ENCODE measurements around the gene ITGB2. TPM values are rescaled to one million over a fixed set of nuclear protein-coding genes. Genes with fewer than 3 reads are reported as not detected.

ITGB2 gene
- total and polyA plus RNA-seq, 8 donors = 7.7 to 404 (median 11.2) TPM

DNA sequence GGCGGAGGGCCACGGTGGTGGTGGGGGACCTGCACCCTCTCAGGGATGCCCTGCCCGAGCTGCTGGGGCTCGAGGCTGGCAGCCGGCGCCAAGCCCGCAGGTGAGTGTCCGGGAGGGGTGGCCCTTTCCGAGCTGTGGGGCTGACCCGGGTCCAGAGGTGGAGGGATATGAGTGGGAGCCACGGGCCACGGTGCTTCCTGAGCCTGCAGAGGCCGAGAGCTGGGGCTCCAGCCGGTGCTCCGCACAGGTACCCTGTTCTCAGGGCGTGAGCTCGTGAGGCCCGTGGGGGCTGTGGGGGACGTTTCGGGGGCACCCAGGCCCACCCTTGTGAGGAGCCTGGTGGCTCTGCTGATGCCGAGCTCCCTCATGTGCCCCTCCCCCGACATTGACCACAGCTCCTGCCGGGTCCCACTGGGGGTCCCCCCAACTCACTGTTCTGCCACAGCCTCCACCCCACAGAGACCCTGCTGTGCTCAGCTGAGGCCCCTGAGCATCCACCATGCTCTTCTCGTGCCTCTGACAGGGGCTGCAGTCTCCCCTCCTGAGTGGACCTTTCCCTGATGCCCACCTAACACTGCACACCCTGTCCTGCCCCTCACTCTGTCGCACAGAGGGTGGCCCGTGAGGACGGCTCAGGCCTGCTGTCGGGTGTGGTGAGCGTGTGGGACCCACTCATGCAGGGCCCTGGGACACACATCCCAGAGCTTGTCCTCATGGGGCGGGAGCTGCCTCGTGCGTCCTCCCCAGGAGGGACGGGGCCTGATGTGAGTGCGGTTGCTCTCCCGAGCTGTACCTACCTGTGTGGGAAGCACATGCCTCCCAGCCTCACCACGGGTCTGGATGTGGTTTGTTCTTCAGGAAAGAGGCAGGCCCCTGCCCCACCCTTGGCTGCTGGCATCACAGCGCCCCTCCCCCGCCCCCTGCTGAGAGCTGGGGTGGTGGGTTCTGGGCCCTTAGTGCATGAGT is 46.7 kb upstream of the ITGB2 start:
- no peak for ATAC-seq

DNA sequence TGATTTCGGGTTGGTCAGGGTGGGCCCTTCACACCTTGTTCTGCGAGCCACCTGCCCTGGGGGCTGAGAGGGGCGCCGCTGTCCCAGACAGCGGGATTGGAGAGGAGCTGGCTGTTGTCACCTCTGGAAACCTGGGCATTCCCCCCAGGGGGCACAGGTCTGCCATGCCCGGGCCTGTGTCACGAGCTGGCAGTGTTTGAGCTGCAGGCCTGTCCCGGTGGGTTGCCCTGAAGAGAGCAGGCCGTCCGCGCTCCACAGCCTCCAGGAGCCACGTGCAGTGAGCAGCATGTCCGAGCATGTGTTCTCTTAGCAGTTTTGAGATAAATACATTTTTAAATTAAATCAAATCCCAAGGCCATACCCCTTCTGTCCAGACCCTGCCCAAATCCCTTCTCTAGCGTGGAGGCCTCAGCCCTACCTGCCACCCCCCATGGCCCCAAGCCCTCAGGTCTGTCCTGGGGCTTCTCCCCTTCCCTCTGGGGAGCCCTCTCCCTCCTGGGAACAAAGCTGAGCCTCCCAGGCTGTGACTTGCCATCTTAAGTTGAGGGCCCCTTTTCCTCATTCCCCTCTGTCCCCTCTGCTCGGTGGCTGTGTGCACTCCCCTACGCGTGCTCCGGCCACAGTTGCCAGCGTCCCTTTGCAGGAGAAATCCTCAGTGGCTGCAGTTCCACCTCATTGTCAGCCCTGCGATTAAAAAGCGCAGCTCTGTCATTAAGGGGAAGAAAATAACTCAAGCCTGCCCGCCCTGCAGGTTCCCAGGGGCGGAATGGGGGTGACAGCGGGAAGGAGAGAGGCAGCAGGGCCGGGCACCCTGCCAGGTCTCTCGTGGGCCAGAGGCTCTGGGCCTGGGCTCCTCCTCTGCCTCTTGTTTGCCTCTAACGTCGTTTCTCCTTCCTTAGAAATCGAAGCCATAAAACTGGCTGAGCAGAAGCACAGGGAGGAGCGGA is 45.7 kb upstream of the ITGB2 start:
- Histone ChIP-seq H3K27me3 (no peaks in the 10 kb centered on the region), H3K4me1 (peaks cover 11 to 66% of the 10 kb centered on the region in 2 donors), H3K36me3 (peaks cover 0 to 45% of the 10 kb centered on the region in 2 donors), H3K4me3 (no peak overlapping the region), H3K27ac (peak overlapping the region in 1 of 2 donors; percentile 72), H3K9me3 (no peaks in the 10 kb centered on the region)
- DNase-seq = peak in 3 of 4 donors; percentile 37 to 85 (median 82)
- peak; percentile 26 for ATAC-seq
- intact Hi-C loops (cut with DNase I) = no loop called here
- TF ChIP-seq, protein P1, sequence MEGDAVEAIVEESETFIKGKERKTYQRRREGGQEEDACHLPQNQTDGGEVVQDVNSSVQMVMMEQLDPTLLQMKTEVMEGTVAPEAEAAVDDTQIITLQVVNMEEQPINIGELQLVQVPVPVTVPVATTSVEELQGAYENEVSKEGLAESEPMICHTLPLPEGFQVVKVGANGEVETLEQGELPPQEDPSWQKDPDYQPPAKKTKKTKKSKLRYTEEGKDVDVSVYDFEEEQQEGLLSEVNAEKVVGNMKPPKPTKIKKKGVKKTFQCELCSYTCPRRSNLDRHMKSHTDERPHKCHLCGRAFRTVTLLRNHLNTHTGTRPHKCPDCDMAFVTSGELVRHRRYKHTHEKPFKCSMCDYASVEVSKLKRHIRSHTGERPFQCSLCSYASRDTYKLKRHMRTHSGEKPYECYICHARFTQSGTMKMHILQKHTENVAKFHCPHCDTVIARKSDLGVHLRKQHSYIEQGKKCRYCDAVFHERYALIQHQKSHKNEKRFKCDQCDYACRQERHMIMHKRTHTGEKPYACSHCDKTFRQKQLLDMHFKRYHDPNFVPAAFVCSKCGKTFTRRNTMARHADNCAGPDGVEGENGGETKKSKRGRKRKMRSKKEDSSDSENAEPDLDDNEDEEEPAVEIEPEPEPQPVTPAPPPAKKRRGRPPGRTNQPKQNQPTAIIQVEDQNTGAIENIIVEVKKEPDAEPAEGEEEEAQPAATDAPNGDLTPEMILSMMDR (IDR thresholded peaks at IDR 0.05) = no peak

More for the DNA sequence above, 46.7 kb upstream of the ITGB2 start:
- H3K27ac ChIP-seq = peak overlapping the region in 1 of 2 donors; percentile 72
- intact Hi-C loops (cut with DNase I) = no loop called here
- peak in 1 of 4 donors; percentile 79 for DNase-seq
- H3K27me3 ChIP-seq = no peaks in the 10 kb centered on the region
- H3K36me3 ChIP-seq = peaks cover 0 to 45% of the 10 kb centered on the region in 2 donors
- no peaks in the 10 kb centered on the region for H3K9me3 ChIP-seq
- peaks cover 11 to 66% of the 10 kb centered on the region in 2 donors for H3K4me1 ChIP-seq
- H3K4me3 ChIP-seq = no peak overlapping the region
- TF ChIP-seq, protein P1 (IDR thresholded peaks at IDR 0.05) = no peak

DNA sequence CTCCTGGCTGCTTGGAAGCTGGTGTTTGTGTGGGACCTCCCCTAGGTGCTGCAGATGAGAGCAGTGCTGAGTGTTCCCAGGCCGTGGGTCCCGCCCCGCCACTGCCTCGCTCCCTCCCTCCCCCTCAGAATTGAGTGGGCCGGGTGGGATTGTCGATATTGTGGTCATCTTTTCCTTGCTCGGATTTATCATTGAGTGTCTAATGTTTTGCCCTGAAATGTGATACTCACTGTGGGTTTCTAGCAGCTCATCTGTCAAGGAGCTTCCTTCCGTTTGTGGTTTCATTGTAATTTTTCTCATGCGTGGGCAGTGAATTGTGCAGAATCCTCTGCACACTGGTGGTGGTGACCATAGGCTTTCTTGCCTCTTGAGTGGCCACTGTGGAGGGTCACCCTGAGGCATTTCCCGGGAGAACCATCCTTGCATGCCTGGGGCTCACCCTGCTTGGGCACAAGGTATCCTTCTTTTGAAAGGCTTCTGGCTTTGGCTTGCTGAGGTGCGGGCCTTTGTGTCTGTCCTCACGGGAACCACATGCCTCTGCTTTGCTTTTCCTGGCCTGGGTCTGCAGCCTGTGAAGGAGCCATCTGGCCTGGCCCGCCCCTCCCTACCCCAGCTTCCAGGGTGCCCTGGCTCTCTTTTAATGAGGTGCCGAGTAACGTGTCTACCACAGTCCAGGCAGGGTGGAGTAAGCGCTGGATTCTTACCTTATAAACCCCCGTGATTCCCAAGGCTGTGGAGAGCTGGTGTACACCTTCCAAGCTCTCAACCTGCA is 44.7 kb upstream of the ITGB2 start:
- Histone ChIP-seq H3K27ac (no peak overlapping the region), H3K36me3 (peaks cover 0 to 52% of the 10 kb centered on the region in 2 donors), H3K27me3 (no peaks in the 10 kb centered on the region), H3K9me3 (no peaks in the 10 kb centered on the region), H3K4me3 (no peak overlapping the region), H3K4me1 (peaks cover 11 to 65% of the 10 kb centered on the region in 2 donors)
- DNase-seq = peak in 1 of 4 donors; percentile 53
- TF ChIP-seq, protein P1 (IDR thresholded peaks at IDR 0.05) = no peak
- ATAC-seq = no peak
- intact Hi-C loops (cut with DNase I) = no loop called here

DNA sequence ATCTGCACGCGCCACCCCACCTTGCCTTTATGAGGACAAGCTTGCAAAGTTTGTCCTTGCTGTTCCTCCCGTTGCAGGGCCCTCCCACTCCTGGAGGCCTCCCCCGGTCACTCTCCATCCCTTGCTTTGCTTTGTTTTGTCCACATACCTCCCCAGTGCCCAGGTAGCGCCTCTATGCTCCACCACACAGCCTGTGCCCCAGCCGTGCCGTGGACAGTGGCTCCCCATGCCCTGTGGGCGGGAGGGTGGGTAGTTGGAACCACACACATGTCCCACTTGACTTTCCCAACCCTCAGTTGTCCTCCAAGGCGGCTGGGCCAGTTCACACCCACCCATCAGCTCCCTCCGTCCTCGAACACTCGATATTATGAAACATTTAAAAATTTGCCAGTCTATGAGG is 43.7 kb upstream of the ITGB2 start:
- intact Hi-C loops (cut with DNase I) = no loop called here
- Histone ChIP-seq H3K27ac (no peak overlapping the region), H3K9me3 (no peaks in the 10 kb centered on the region), H3K27me3 (no peaks in the 10 kb centered on the region), H3K4me1 (peaks cover 11 to 55% of the 10 kb centered on the region in 2 donors), H3K4me3 (no peak overlapping the region), H3K36me3 (peaks cover 0 to 54% of the 10 kb centered on the region in 2 donors)
- peak in 1 of 4 donors; percentile 59 for DNase-seq
- TF ChIP-seq, protein P1 (IDR thresholded peaks at IDR 0.05) = no peak
- ATAC-seq = no peak

Measured in left lung (tissue), 10 donors.